Measurements from ENCODE around the gene ZNF385B. TPM values are rescaled to one million over a fixed set of nuclear protein-coding genes. Genes with fewer than 3 reads are reported as not detected.
"Not testable (repeated sequence)": the region's sequence is repeated elsewhere in the genome, so short reads cannot be mapped to it uniquely, and the experiment has no call there.

Gene ZNF385B
- polyA plus RNA-seq, 1 donor, result 7.9 TPM

GRCh38 chr2:179479947-179480346, 381.5 kb downstream of the ZNF385B start:
- DNase-seq, result no peak

- no peak for DNase-seq
Observed at GRCh38 chr2:179478771-179479170, 382.6 kb downstream of the ZNF385B start.

- DNase-seq, result no peak
Observed at GRCh38 chr2:179470992-179471391, 390.4 kb downstream of the ZNF385B start.

GRCh38 chr2:179470089-179470488, 391.3 kb downstream of the ZNF385B start:
- DNase-seq, result no peak

GRCh38 chr2:179467960-179468359, 393.5 kb downstream of the ZNF385B start:
- DNase-seq, result no peak

GRCh38 chr2:179467111-179467510, 394.3 kb downstream of the ZNF385B start:
- no peak for DNase-seq

GRCh38 chr2:179461420-179461819, 400.0 kb downstream of the ZNF385B start:
- DNase-seq, result no peak

GRCh38 chr2:179460181-179460929, 401.1 kb downstream of the ZNF385B start:
- no peak for DNase-seq

- not testable (repeated sequence) for DNase-seq
Observed at GRCh38 chr2:179458113-179458512, 403.3 kb downstream of the ZNF385B start.

- no peak for DNase-seq
Observed at GRCh38 chr2:179455824-179456223, 405.6 kb downstream of the ZNF385B start.

GRCh38 chr2:179455172-179455524, 406.3 kb downstream of the ZNF385B start:
- DNase-seq, result no peak

GRCh38 chr2:179454443-179455171, 406.8 kb downstream of the ZNF385B start:
- no peak for DNase-seq

GRCh38 chr2:179449010-179449409, 412.4 kb downstream of the ZNF385B start:
- DNase-seq, result no peak

GRCh38 chr2:179447839-179448447, 413.5 kb downstream of the ZNF385B start:
- no peak for DNase-seq

GRCh38 chr2:179447421-179447820, 414.0 kb downstream of the ZNF385B start:
- no peak for DNase-seq

GRCh38 chr2:179446476-179447141, 414.8 kb downstream of the ZNF385B start:
- no peak for DNase-seq

- peak; percentile 10 for DNase-seq
Observed at GRCh38 chr2:179444056-179444455, 417.4 kb downstream of the ZNF385B start.

GRCh38 chr2:179443180-179443579, 418.2 kb downstream of the ZNF385B start:
- DNase-seq, result no peak

GRCh38 chr2:179442206-179442605, 419.2 kb downstream of the ZNF385B start:
- DNase-seq, result no peak

- no peak for DNase-seq
Observed at GRCh38 chr2:179441551-179441950, 419.9 kb downstream of the ZNF385B start.

- DNase-seq, result peak; percentile 25
Observed at GRCh38 chr2:179440642-179441251, 420.7 kb downstream of the ZNF385B start.

- no peak for DNase-seq
Observed at GRCh38 chr2:179438654-179439053, 422.8 kb downstream of the ZNF385B start.

- no peak for DNase-seq
Observed at GRCh38 chr2:179437430-179437829, 424.0 kb downstream of the ZNF385B start.

Data from hindlimb muscle (tissue), 1 donor.